A673 (cell line): ENCODE results near the gene STAT6.

ENCODE experiments used
- EZH2 ChIP-seq: fragments of 200-600 bp; sonication (generic); IDR thresholded peaks from 2 replicates; pipeline ENCODE4 v1.6.1; 2017; ENCODE audit warnings: borderline replicate concordance, low read depth, mild to moderate bottlenecking, mixed read lengths, antibody characterized with exemption, low read length; ENCODE audit not compliant: poor library complexity, severe bottlenecking
- TF ChIP-seq, protein P1 (sequence below): fragments of 300-800, 200-600 bp; sonication (generic); conservative IDR thresholded peaks from 2 replicates; pipeline ENCODE4 v1.5.1; 2017; ENCODE audit warnings: low read depth, mild to moderate bottlenecking, antibody characterized with exemption, low read length, moderate library complexity, mixed read lengths

DNA sequence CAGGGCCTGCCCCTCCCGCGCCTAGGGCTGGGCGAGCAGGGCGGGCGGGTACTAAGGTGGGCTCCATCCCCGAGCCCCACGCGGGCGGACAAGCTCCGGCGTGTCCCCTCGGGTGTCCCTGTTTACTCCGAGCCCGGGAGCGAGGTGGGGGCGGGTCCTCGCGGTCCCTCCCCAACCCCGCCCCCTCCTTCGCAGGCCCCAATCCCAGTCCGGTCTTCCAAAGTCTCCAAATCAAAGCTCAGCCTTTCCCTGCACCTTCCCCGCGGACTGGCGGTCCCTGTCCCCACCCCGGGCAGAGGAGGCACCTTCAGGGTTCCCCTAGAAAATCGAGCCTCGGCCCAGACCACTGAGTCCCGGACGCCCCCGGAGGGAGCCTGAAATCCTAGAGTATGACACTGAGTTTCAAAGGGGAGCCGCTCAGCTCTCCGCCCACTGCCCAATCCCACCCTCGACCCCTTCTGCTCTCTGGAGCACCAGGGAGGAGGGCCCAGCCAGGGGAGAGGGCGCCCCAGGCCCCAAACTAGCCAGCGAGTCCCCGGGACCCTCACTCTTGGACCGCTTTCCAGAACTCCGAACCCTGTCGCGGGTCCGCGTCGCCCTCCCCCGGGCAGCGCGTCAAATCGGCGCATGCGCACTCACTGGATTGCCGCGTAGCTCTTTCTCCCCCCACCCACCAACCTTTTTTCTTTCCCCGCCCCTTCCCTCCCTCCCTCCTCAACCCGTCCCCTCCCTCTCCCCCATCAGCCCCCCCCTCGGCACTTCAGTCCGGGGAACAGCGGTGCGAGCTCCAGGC, 16.8 kb upstream of the STAT6 start, which contains the start of gene LRP1:
- TF ChIP-seq EZH2 = no peak
- TF ChIP-seq, protein P1, sequence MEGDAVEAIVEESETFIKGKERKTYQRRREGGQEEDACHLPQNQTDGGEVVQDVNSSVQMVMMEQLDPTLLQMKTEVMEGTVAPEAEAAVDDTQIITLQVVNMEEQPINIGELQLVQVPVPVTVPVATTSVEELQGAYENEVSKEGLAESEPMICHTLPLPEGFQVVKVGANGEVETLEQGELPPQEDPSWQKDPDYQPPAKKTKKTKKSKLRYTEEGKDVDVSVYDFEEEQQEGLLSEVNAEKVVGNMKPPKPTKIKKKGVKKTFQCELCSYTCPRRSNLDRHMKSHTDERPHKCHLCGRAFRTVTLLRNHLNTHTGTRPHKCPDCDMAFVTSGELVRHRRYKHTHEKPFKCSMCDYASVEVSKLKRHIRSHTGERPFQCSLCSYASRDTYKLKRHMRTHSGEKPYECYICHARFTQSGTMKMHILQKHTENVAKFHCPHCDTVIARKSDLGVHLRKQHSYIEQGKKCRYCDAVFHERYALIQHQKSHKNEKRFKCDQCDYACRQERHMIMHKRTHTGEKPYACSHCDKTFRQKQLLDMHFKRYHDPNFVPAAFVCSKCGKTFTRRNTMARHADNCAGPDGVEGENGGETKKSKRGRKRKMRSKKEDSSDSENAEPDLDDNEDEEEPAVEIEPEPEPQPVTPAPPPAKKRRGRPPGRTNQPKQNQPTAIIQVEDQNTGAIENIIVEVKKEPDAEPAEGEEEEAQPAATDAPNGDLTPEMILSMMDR = no peak
